HepG2 (cell line): ENCODE data around the gene PLRG1.

Experiments
- NPAS2 ChIP-seq: sonication (generic); formaldehyde crosslinking; IDR thresholded peaks from 2 replicates; pipeline ENCODE4 v1.8.0; 2022; ENCODE audit warnings: mild to moderate bottlenecking, missing genetic modification reagents, borderline replicate concordance
- ZNF367 ChIP-seq: sonication (generic); formaldehyde crosslinking; IDR thresholded peaks from 2 replicates; pipeline ENCODE4 v1.4.0; 2020; ENCODE audit warnings: missing genetic modification reagents, borderline replicate concordance
- ZNF672 ChIP-seq: sonication (generic); formaldehyde crosslinking; IDR thresholded peaks from 2 replicates; pipeline ENCODE4 v1.8.1; 2022; ENCODE audit warnings: missing genetic modification reagents

DNA sequence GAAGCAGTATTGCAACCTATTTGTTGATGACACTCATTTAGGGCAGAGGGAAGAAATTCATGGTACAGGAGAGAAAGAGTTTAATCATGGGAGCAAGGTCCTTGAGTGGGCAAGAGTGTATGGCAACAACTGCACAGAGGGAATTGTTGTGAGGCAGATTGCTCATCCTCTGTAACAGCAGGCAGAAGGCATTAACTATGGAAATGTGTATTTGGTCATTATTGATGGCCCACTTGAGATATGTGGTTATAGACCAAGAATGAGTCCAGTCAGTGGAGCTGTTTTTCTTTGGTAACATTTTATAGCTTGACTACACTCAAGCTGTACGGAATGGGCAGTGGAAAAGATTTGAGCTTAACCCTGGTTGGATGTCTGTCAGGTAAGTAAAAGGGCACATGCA is 15.9 kb downstream of the PLRG1 start:
- TF ChIP-seq ZNF367 (CRISPR knock-in tag), result no peak
- TF ChIP-seq ZNF672 (CRISPR knock-in tag), result no peak
- no peak for TF ChIP-seq NPAS2 (CRISPR knock-in tag)
